Right cardiac atrium (tissue), 5 donors: ENCODE measurements around the gene RBM5. TPM values are rescaled to one million over a fixed set of nuclear protein-coding genes. Genes with fewer than 3 reads are reported as not detected.

ENCODE experiments used
- ATAC-seq, 2 donors: fragments of 200-7000 bp; cut with Tn5 transposase; one replicate each; pipeline versions ENCODE4 v1.8.0 to v1.9.1; 2020; ENCODE audit warnings: moderate library complexity in 2 of 2, mild to moderate bottlenecking in 1 of 2
- DNase-seq, 3 donors: peaks; one replicate each; pipeline ENCODE4 v3.0.0-alpha.2; 2020
- H3K27ac ChIP-seq: one replicate; pipeline ENCODE4 v1.5.1; 2013; ENCODE audit warnings: mild to moderate bottlenecking, low read length, control low read depth, moderate library complexity
- H3K27me3 ChIP-seq: one replicate; pipeline ENCODE4 v1.6.1; 2013; ENCODE audit not compliant: control insufficient read depth, insufficient read depth
- H3K4me1 ChIP-seq: one replicate; pipeline ENCODE4 v1.6.1; 2013; ENCODE audit warnings: low read length; ENCODE audit not compliant: control insufficient read depth, insufficient read depth
- H3K4me3 ChIP-seq: one replicate; pipeline ENCODE4 v1.5.1; 2013; ENCODE audit warnings: low read length, control low read depth
- H3K9me3 ChIP-seq: one replicate; pipeline ENCODE4 v1.6.1; 2013; ENCODE audit warnings: low read length; ENCODE audit not compliant: control insufficient read depth
- WGBS: extraction: QIAGEN DNeasy Blood & Tissue Kit; methylation state at CpG from one replicate; pipeline ENCODE4 v1.1.7; 2013; 5-methylcytosine and 5-hydroxymethylcytosine counted together
- intact Hi-C, 4 donors: fragments of 100-400 bp; cut with DNase I; formaldehyde crosslinking; loops; one replicate each; pipeline versions ENCODE4 v1.11.0 to v1.14.0; 2022 to 2023
- polyA plus RNA-seq: library from polyadenylated mRNA; stranded (reverse); fragments of 200-250 nt; gene quantifications from one replicate; pipeline ENCODE4 v1.2.3, GENCODE V29; 2013
- total RNA-seq, 4 donors: library from RNA; stranded (reverse); fragmentation: NEBNext Ultra II Directional; extraction: Animal tissue kit (Norgen Biotek cat#: 25700); gene quantifications; one replicate each; pipeline ENCODE4 v1.2.1, GENCODE V29; 2021
- donor health status: healthy with polysubstance abuse.
- donor health status: DM: no; HTN: yes; CAD: no.
- donor health status: DM: no; HTN: no; CAD: no.
- donor health status: DM: no; HTN: yes; CAD: no; lungs with severe emphysema.
- donor health status: DM: yes; HTN: yes; CAD: no.

Gene RBM5
- total and polyA plus RNA-seq, 5 donors: 54.9 to 83.8 (median 73.7) TPM

GRCh38 chr3:50139308-50139707, 50.6 kb downstream of the RBM5 start:
- WGBS: 70% methylated on average over 6 of the region's 6 CpGs
- Histone ChIP-seq H3K4me3 (no peak overlapping the region), H3K27ac (no peak overlapping the region), H3K4me1 (no peaks in the 10 kb centered on the region), H3K27me3 (no peaks in the 10 kb centered on the region), H3K9me3 (no peaks in the 10 kb centered on the region)
- intact Hi-C loops: no loop called here
- ATAC-seq (no peak), DNase-seq (peak in 1 of 3 donors; percentile 44)

- Histone ChIP-seq H3K4me1 (no peaks in the 10 kb centered on the region), H3K4me3 (no peak overlapping the region), H3K27me3 (no peaks in the 10 kb centered on the region), H3K9me3 (no peaks in the 10 kb centered on the region), H3K27ac (no peak overlapping the region)
- ATAC-seq (no peak), DNase-seq (peak in 1 of 3 donors; percentile 45)
- intact Hi-C loops: no loop called here
- 87% methylated on average over 13 of the region's 13 CpGs for WGBS
Measured at GRCh38 chr3:50139718-50140423, 51.2 kb downstream of the RBM5 start.

- ATAC-seq (no peak), DNase-seq (no peak)
- H3K27me3 ChIP-seq: no peaks in the 10 kb centered on the region
- H3K27ac ChIP-seq: no peak overlapping the region
- WGBS: 94% methylated on average over 12 of the region's 12 CpGs
- no peaks in the 10 kb centered on the region for H3K9me3 ChIP-seq
- intact Hi-C loops: no loop called here
- H3K4me1 ChIP-seq: no peaks in the 10 kb centered on the region
- H3K4me3 ChIP-seq: no peak overlapping the region
Measured at GRCh38 chr3:50140990-50141389, 52.3 kb downstream of the RBM5 start.

- H3K4me1 ChIP-seq: no peaks in the 10 kb centered on the region
- intact Hi-C loops: no loop called here
- 92% methylated on average over 3 of the region's 3 CpGs for WGBS
- DNase-seq (no peak), ATAC-seq (no peak)
- no peaks in the 10 kb centered on the region for H3K27me3 ChIP-seq
- H3K4me3 ChIP-seq: no peak overlapping the region
- H3K27ac ChIP-seq: no peak overlapping the region
- no peaks in the 10 kb centered on the region for H3K9me3 ChIP-seq
Measured at GRCh38 chr3:50146316-50146901, 57.7 kb downstream of the RBM5 start.

GRCh38 chr3:50147016-50147415, 58.3 kb downstream of the RBM5 start:
- Histone ChIP-seq H3K27me3 (no peaks in the 10 kb centered on the region), H3K4me3 (no peak overlapping the region), H3K4me1 (no peaks in the 10 kb centered on the region), H3K9me3 (no peaks in the 10 kb centered on the region), H3K27ac (no peak overlapping the region)
- DNase-seq: no peak
- WGBS: 94% methylated on average over 7 of the region's 7 CpGs
- no peak for ATAC-seq
- intact Hi-C loops: no loop called here

GRCh38 chr3:50147447-50147846, 58.7 kb downstream of the RBM5 start:
- H3K27ac ChIP-seq: no peak overlapping the region
- DNase-seq (no peak), ATAC-seq (no peak)
- intact Hi-C loops: no loop called here
- H3K4me1 ChIP-seq: no peaks in the 10 kb centered on the region
- H3K27me3 ChIP-seq: no peaks in the 10 kb centered on the region
- WGBS: 84% methylated on average over 2 of the region's 2 CpGs
- no peaks in the 10 kb centered on the region for H3K9me3 ChIP-seq
- no peak overlapping the region for H3K4me3 ChIP-seq

GRCh38 chr3:50147861-50148260, 59.1 kb downstream of the RBM5 start:
- ATAC-seq (no peak), DNase-seq (no peak)
- no peaks in the 10 kb centered on the region for H3K9me3 ChIP-seq
- WGBS: 63% methylated on average over 6 of the region's 6 CpGs
- H3K27me3 ChIP-seq: no peaks in the 10 kb centered on the region
- H3K4me1 ChIP-seq: no peaks in the 10 kb centered on the region
- no peak overlapping the region for H3K27ac ChIP-seq
- intact Hi-C loops: no loop called here
- no peak overlapping the region for H3K4me3 ChIP-seq

GRCh38 chr3:50150404-50150750, 61.7 kb downstream of the RBM5 start:
- H3K9me3 ChIP-seq: no peaks in the 10 kb centered on the region
- ATAC-seq: no peak
- intact Hi-C loops: no loop called here
- no peak overlapping the region for H3K4me3 ChIP-seq
- no peak overlapping the region for H3K27ac ChIP-seq
- no peaks in the 10 kb centered on the region for H3K27me3 ChIP-seq
- 98% methylated on average over 1 of the region's 1 CpG for WGBS
- H3K4me1 ChIP-seq: no peaks in the 10 kb centered on the region
- DNase-seq: no peak

- DNase-seq: no peak
- Histone ChIP-seq H3K4me3 (no peak overlapping the region), H3K27ac (no peak overlapping the region), H3K4me1 (no peaks in the 10 kb centered on the region), H3K27me3 (no peaks in the 10 kb centered on the region), H3K9me3 (no peaks in the 10 kb centered on the region)
- intact Hi-C loops: no loop called here
- WGBS: 85% methylated on average over 18 of the region's 18 CpGs
- ATAC-seq: no peak
Measured at GRCh38 chr3:50150863-50151686, 62.4 kb downstream of the RBM5 start.

- DNase-seq: no peak
- intact Hi-C loops: no loop called here
- Histone ChIP-seq H3K9me3 (no peaks in the 10 kb centered on the region), H3K27me3 (no peaks in the 10 kb centered on the region), H3K4me3 (no peak overlapping the region), H3K4me1 (no peaks in the 10 kb centered on the region), H3K27ac (no peak overlapping the region)
- 77% methylated on average over 5 of the region's 5 CpGs for WGBS
- no peak for ATAC-seq
Measured at GRCh38 chr3:50151728-50152127, 63.0 kb downstream of the RBM5 start.

GRCh38 chr3:50153782-50154475, 65.2 kb downstream of the RBM5 start:
- 63% methylated on average over 9 of the region's 9 CpGs for WGBS
- no peaks in the 10 kb centered on the region for H3K9me3 ChIP-seq
- H3K4me1 ChIP-seq: no peaks in the 10 kb centered on the region
- intact Hi-C loops: no loop called here
- H3K27ac ChIP-seq: no peak overlapping the region
- ATAC-seq (no peak), DNase-seq (no peak)
- H3K27me3 ChIP-seq: no peaks in the 10 kb centered on the region
- H3K4me3 ChIP-seq: no peak overlapping the region
